GM21526 (cell line): ENCODE data around the gene TMEM120B.

Experiments used
- ATAC-seq: cut with Tn5 transposase; IDR thresholded peaks from one replicate; pipeline ENCODE4 v1.9.1; 2021; ENCODE audit warnings: moderate library complexity; ENCODE audit not compliant: unreplicated experiment, low FRiP score

TMEM120B gene

DNA sequence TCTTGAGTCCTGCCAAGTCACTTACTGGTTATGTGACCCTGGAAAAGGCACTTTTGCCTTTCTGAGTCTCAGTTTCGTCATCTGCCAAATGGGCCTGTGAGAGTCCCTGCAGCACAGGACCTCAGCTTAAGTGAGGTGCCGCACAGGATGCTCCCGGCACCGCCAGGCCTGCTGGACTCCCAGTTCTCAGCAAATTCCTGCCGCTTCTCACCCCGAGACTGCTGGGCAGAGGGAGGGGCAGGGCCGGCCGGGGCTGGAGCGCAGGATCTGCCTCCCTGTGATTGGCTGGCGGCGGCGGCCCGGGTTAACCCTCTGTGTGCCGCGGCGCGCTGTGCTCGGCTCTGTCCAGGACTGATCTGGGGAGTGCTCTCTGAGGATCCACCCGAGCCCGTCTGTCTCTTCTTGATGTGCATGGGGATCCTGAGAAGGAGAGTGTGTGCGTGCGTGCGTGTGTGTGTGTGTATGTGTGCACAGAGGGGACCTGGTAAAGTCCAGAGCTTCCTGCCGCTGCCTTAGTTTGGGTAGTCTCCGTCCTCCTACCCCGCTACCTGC lies 99.8 kb downstream of the TMEM120B start:
- no peak for ATAC-seq

DNA sequence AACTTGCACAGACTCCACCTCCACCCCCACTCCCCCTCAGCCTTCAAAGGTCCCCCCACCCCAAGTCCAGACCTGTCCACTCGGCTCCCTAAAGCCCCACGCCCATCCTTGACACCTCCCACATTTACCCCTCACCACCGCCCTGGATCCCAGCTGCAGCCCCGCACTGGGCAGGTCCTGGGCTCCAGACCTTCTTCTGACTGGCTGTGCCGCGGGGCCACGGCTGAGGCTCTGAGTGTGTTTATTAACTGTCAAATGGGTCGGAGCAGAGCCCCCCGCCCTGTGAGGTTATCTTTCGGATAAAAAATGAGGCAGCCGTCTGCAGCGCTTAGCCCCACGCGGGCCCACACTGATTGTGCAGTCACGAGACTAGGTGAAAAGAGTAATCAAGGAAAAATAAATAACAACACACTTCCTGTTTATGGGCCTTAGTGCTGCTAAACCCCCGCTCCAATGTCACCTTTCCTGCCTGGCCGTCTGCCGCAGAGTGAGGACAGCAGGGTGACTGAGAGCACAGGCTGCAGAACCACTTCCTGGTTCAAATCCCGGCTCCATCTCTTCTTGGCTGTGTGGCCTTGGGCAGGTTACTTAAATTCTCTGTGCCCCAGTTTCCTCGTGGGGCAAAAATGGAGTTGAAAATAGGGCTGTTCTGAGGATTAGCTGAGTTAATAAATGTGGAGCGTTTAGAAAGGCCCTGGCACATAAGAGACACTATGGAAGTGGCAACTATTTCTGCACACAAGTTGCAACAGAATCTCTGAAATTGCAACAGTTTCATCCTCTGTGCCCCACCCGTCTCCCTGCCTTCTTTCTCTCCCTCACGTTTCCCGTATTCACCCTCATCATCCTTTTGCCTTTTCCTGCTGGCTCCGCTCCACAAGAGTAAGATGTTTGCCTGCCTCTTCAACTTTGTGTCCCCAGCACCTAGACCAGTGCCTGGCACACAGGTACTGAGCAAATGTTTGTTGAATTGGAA lies 100.7 kb downstream of the TMEM120B start:
- ATAC-seq: no peak

DNA sequence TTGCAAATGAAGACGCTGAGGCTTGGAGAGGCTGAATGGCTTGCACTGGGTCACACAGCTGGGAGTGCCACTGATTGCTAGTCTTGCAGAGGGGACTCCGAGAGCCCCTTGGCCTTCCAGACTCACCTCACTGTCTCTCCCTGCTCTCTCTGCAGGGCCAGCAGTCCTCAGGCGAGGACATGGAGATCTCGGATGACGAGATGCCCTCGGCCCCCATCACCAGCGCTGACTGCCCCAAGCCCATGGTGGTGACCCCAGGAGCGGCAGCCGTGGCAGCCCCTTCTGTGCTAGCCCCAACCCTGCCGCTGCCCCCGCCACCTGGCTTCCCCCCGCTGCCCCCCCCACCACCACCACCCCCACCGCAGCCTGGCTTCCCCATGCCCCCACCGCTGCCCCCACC lies 101.4 kb downstream of the TMEM120B start:
- no peak for ATAC-seq

DNA sequence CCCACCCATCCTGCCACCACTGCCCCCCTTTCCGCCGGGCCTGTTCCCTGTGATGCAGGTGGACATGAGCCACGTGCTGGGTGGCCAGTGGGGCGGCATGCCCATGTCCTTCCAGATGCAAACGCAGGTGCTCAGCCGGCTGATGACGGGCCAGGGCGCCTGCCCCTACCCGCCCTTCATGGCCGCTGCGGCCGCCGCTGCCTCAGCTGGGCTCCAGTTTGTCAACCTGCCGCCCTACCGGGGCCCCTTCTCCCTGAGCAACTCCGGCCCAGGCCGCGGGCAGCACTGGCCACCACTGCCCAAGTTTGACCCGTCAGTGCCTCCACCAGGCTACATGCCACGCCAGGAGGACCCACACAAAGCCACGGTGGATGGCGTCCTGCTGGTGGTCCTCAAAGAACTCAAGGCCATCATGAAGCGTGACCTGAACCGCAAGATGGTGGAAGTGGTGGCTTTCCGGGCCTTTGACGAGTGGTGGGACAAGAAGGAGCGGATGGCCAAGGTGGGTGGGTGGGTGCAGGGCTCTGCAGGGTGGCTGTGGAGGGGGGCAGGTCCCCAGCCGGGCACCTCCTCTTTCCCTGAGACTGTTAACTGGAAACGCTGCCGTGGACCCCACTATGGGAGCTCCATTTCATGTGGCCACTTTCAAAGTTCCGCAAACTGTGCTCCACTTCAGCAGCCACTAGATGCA lies 102.0 kb downstream of the TMEM120B start:
- no peak for ATAC-seq

DNA sequence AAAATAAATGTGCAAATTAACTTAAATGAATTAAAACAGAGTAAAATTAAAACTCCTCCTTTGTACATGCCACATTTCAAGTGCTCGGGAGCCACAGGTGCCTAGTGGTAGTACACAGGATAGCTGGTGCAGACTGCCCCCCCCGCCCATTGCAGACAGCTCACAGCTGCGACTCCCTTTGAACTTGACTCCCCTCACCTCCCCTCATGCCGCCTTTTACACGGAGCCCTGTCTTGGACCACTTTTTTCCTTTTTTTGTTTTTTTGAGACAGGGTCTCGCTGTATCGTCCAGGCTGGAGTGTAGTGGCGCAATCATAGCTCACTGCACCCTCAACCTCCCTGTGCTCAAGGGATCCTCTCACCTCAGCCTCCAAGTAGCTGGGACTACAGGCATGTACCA lies 102.7 kb downstream of the TMEM120B start:
- no peak for ATAC-seq

DNA sequence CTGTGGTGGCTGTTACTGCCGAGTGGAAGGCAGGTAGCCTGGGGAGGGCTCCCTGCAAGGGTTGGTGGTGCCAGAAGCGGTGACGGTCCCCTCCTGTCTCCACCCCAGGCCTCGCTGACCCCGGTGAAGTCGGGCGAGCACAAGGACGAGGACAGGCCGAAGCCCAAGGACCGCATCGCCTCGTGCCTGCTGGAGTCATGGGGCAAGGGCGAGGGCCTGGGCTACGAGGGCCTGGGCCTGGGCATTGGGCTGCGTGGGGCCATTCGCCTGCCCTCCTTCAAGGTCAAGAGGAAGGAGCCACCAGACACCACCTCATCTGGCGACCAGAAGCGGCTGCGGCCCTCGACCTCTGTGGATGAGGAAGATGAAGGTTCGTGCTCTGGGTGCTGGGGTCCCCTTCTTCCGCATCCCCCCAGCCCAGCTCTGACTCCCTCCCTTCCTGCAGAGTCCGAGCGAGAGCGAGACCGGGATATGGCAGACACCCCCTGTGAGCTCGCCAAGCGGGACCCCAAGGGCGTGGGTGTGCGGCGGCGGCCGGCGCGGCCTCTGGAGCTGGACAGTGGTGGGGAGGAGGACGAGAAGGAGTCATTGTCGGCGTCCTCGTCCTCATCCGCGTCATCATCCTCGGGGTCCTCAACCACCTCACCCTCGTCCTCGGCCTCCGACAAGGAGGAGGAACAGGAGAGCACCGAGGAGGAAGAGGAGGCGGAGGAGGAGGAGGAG lies 104.5 kb downstream of the TMEM120B start:
- ATAC-seq: no peak

DNA sequence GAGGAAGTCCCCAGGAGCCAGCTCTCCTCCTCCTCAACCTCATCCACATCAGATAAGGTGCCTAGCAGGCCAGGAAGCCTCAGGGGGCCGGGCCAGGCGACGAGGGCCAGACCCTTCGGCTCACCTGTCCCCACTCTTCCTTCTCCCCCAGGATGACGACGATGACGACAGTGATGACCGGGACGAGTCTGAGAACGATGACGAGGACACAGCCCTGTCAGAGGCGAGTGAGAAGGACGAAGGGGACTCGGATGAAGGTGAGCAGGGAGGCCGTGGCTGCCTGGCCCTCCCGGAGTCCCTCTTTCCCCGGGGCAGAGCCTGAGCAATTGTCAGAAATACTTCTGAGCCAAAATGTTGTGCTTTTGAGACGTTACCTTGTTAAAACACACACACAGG lies 105.1 kb downstream of the TMEM120B start:
- no peak for ATAC-seq

DNA sequence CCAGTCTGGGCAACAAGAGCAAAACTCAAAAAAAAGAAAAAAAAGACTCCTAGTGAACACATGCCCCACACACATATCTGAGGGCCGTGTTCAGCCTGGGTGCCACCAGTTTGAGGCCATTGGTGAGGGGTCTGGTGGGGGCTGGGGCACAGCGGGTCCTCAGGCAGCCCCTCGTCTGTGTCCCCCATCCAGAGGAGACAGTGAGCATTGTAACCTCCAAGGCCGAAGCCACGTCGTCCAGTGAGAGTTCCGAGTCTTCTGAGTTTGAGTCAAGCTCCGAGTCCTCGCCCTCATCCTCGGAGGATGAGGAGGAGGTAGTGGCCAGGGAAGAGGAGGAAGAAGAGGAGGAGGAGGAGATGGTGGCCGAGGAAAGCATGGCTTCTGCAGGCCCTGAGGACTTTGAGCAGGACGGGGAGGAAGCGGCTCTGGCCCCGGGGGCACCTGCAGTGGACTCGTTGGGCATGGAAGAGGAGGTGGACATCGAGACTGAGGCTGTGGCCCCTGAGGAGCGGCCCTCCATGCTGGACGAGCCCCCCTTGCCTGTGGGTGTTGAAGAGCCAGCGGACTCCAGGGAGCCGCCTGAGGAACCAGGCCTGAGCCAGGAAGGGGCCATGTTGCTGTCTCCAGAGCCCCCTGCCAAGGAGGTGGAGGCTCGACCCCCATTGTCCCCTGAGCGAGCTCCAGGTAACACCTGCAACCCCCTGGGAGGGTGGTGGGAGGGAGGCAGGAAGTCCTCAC lies 106.8 kb downstream of the TMEM120B start:
- ATAC-seq: no peak

DNA sequence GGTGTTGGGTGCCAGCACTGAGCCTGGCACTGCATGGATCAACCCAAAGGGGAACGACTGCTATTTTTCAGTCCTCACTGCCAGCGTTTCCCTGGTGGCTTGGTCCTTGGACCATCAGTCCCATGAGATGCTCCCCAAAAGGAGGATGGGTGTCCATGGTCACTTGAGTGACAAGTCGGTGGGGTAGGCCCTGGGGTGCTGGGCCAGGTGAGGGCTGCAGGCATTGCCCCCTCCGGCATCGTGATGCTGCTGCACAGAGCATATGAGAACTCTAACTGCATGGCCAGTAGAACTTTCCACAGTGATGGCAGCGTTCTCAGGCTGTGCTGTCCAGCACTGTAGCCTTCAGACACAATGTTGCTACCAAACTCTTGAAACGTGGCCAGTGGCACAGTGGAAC lies 107.5 kb downstream of the TMEM120B start:
- no peak for ATAC-seq

DNA sequence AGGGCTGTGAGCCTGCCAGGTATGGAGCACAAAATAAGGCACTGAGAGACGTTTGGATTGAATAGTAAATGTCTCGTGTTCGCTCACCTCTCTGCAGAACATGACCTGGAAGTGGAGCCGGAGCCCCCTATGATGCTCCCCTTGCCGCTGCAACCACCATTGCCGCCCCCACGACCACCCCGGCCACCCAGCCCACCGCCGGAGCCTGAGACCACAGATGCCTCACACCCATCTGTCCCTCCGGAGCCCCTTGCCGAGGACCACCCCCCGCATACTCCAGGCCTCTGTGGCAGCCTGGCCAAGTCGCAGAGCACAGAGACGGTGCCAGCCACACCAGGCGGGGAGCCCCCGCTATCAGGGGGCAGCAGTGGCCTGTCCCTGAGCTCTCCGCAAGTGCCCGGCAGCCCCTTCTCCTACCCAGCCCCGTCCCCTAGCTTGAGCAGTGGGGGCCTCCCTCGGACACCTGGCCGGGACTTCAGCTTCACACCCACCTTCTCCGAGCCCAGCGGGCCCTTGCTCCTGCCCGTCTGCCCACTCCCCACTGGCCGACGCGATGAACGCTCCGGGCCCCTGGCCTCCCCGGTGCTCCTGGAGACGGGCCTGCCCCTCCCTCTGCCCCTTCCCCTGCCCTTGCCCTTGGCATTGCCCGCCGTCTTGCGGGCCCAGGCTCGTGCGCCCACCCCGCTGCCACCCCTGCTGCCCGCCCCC lies 110.0 kb downstream of the TMEM120B start:
- ATAC-seq: no peak

DNA sequence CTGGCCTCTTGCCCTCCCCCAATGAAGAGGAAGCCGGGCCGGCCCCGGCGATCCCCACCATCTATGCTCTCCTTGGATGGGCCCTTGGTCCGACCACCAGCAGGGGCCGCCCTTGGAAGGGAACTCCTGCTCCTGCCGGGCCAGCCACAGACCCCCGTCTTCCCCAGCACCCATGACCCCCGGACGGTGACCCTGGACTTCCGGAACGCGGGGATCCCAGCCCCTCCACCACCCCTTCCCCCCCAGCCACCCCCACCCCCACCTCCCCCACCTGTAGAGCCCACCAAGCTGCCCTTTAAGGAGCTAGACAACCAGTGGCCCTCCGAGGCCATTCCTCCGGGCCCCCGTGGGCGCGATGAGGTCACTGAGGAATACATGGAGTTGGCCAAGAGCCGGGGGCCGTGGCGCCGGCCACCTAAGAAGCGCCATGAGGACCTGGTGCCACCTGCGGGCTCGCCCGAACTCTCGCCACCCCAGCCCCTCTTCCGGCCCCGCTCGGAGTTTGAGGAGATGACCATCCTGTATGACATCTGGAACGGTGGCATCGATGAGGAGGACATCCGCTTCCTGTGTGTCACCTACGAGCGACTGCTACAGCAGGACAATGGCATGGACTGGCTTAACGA lies 110.7 kb downstream of the TMEM120B start:
- ATAC-seq: no peak

DNA sequence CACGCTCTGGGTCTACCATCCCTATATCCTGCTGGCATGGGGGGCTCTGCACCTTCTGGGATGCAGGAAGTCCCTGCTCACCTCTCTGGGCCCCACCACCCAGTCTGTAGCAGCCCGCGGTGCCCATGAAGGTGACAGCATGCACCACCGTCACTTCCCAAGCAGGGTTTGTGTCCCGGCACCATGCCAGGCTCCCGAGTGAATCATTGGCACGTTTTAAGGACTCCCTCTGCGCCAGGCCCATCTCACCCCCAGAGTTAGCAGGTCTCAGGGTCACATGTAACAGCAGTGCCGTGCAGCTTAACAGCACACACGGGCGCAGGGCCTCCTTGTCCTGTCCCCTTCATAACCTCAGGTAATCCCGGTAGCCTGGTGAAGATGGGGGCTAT lies 111.2 kb downstream of the TMEM120B start:
- ATAC-seq: no peak

DNA sequence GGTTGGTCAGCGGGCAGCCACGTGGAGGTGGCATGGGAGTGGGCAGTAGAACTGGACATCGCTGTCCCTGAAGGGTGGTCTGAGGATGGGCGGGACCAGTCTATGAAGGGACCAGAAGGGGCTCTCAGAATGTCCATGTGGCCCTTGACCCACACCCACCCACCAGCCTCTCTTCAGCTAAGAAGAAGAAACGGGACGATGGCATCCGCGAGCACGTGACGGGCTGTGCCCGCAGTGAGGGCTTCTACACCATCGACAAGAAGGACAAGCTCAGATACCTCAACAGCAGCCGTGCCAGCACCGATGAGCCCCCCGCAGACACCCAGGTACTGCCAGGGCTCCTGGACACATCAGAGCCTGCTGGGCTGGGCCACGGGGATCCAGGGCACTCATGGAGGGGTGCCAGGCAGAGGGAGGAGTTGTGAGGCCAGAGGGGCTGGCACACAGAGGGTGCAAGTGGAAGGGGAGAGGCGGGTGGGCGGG lies 112.5 kb downstream of the TMEM120B start:
- ATAC-seq: no peak

DNA sequence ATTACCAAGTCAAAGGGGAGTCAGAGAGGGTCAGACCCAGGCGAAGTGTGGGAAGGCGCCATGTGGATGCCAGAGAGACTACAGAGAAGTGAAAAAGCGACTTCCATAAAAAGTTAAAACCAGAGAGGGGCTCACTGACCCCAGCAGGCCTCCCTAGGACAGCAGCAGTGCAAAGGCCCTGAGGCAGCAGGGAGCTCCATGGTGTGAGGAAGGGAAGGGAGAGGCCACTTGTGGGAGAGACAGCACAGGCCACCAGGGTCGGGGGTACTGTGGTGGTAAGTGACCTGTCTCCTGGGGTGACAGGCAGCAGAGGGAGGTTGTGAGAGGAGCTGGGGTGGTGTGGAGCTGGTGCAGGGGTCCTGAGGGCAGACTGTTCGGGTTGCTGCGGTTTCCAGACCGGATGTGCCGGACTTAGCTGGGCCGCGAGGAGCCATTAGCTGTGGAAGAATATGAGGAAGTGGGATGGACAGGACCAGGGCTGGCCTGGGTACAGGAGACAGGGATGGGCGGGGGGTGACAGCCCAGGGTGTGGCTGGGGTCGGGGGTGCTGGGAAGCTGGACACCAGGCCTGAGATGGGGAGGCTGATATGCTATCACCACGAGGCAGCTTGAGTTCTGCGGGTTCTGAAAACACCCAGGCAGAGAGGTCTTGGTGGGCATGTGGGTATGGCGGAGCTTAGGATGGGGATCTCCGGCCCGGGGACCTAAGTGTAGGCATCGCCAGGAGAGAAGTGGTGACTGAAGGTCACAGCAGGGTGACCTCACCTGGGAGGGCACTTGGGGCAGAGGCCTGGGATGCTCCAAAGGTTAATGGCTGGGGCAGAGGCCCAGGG lies 114.0 kb downstream of the TMEM120B start:
- ATAC-seq: no peak

DNA sequence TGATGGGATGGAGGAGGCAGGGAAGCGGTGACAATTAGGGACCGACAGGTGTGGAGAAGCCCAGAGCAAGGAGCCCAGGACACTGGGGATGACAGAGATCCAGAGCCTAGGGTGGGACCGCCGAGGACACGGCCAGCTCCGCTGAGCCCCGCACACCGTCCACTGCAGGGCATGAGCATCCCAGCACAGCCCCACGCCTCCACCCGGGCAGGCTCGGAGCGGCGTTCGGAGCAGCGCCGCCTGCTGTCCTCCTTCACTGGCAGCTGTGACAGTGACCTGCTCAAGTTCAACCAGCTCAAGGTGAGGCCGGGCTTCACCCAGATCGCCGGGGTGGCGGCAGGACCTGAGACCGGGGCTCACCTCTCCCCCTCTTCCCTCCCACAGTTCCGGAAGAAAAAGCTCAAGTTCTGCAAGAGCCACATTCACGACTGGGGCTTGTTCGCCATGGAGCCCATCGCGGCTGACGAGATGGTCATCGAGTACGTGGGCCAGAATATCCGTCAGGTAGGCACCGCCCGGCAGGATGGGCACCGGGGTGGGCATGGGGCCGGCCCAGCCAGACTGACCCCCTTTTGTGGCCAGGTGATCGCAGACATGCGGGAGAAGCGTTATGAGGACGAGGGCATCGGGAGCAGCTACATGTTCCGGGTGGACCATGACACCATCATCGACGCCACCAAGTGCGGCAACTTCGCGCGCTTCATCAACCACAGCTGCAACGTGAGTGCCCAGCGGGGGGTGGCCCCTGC lies 115.0 kb downstream of the TMEM120B start:
- ATAC-seq: no peak

DNA sequence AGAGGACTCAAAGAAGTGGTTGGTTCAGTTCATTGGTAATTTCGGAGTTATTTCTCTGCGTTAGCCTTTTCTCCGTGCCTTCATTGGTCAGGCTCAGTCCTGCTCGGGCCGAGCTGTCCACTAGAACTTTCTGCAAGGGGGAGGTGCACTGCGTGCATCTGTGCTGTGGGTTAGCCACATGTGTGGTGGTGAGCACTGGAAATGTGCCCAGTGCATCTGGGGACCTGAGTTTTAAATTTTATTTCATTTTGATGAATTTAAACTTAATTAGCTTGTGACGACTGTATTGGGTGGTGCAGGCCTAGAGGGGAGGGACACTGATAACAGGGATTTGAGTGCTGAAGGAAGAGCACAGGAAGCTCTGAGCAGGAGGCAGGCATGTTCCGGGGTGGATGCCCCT lies 115.8 kb downstream of the TMEM120B start:
- no peak for ATAC-seq

DNA sequence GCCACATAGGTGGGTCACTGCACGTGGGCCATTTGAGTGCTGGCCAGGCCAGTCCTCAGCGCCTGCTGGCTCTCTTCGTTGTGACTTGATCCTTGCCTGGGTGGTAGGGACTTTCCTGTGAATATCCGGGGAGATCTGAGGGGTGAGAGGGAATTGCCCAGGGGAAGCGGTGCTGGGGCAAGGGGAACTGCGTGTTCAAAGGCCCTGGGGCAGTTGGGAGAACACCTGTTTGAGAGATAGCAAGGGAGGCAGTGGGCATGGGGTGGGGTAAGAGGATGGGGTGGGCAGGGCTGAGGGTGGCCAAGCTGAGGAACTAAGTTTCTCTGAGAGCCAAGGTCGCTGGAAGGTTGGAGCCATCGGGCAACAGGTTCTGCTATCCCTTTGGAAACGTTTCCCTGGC lies 116.3 kb downstream of the TMEM120B start:
- no peak for ATAC-seq
